Pons (tissue), 1 donor: ENCODE measurements around the gene IGFL3.
"Not testable (repeated sequence)": the region's sequence is repeated elsewhere in the genome, so short reads cannot be mapped to it uniquely, and the experiment has no call there.

Experiments used
- DNase-seq: peaks from one replicate; pipeline ENCODE4 v3.0.0-alpha.2; 2016; ENCODE audit warnings: low spot score

IGFL3 gene

DNA sequence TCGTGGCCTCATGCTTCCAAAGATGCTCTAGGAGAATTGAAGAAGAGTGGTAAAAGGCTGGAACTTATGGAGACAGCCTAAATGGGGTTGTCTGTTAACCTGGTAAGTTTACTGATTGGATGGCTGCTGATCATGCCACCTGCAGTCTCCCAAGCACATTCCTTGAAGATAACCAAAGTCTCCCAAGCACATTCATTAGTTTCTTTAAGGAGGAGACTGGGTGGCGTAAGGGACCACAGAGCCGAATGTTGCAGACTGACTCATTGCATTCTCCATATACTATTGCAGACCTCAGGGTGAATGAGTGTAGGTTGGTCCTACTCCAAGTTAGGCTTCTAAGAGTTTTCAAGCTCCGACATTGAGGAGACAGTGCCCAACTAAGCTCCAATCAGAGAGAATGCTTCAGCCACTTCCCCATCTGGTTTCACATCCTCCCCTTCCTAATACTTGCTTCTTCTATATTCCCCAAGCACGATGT, at the start of gene IGFL3:
TSS of gene IGFL3 (minus strand) at position 51 of the 478 bp plus-strand sequence. CDS start at position 12, 39 bp downstream.
- DNase-seq = peak; percentile 62

DNA sequence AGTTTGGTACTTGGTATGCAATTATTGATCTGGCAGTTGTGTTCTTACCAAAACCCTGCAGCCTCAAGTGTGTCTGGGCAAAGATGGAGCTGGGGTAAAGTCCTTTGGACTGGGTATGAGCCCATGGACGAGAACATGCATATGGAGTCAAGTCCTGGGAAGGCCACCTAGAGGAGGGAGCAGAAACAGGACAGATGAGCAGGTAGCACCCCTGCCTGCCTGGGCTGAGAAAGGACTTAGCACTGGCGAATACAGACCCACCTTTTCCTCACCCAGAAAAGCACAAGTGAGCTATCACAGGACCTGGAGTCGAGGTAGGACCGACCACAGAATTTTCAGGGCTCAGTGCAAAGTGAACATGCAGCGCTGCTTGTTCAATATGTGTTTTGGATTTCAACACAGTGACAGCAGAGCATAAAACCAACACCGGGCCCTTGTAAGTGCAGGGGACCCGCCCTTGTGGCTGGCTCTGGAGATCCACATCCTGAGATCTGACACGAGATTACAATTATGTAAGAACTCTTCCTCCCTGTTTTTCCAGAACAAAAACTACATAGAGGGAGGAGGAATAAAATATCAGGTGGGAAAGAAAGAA, 49.5 kb upstream of the IGFL3 start:
- no peak for DNase-seq

DNA sequence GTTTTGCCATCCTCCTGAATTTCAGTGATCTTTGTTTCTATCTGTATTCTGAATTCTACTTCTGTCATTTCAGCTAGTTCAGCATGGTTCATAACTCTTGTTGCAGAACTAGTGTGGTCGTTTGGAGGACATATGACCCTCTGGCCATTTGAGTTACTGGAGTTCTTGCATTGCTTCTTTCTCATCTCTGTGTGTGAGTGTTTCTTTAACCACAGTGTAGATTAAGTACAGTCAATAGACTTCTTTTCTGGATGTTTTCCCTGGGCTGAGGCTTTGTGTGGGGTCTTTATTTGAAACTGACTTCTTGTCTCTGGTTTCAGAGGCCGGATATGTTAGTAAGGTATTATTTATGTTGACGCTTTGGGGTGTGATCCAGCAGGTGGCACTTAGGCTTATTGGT, 38.2 kb upstream of the IGFL3 start:
- DNase-seq = no peak

DNA sequence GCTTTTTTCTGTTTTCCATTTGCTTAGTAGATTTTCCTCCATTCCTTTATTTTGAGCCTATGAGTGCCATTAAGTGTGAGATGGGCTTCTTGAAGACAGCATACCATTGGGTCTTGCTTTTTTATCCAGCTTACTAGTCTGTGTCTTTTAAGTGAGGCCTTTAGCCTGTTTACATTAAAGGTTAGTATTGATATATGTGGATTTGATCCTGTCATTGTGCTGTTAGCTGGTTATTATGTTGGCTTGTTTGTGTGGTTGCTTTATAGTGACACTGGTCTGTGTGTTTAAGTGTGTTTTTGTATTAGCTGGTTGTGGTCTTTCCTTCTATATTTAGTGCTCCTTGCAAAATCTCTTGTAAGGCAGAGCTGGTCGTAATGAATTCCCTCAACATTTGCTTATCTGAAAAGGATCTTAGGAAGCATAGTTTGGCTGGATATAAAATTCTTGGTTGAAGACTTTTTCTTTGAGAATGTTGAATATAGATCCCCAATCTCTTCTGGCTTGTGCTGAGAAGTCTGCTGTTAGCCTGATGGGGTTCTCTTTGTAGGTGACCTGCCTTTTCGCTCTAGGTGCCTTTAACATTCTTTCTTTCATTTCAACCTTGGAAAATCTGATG, 37.3 kb upstream of the IGFL3 start:
- not testable (repeated sequence) for DNase-seq

DNA sequence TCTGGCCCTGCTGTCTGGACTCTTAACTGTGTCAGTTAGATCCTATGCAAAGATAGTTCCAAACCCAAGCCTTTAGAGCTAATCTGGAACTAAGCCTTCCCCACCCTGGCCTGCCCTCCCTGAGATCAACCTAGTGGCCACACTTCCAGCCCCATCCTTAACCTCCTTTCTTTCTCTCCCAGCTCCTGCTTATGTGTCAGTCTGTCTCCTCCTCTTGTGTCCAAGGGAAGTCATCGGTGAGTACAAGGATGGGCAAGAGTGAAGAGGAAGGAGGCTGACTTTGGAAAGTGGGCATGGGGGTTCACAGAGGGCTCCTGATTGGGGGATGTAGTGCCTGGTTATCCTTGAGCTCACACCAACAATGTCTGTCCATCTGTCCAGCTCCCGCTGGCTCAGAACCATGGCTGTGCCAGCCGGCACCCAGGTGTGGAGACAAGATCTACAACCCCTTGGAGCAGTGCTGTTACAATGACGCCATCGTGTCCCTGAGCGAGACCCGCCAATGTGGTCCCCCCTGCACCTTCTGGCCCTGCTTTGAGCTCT, 35.8 kb upstream of the IGFL3 start:
- DNase-seq = no peak

- no peak for DNase-seq
Observed at GRCh38 chr19:46159418-46160232, 35.1 kb upstream of the IGFL3 start.

DNA sequence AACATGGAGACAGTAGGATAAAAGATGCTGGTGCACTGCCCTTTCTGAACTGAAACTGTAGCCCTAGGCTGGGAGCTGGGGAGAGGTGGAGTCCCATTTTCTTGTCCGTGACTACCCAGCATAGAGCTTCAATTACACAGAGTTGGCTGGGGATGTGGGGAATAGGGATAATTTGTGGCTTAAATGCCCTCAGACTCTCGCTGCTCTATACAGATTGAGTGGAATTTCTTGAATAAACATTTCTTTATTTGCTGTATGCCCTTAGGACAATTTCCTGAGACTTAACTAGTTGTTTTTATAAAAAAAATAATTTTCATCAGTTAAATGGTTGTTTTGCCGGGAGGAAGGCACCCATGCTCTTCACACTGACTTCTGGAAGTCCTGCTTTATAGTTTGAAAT, 30.7 kb upstream of the IGFL3 start:
- no peak for DNase-seq

GRCh38 chr19:46150606-46151005, 26.1 kb upstream of the IGFL3 start:
- DNase-seq = no peak

DNA sequence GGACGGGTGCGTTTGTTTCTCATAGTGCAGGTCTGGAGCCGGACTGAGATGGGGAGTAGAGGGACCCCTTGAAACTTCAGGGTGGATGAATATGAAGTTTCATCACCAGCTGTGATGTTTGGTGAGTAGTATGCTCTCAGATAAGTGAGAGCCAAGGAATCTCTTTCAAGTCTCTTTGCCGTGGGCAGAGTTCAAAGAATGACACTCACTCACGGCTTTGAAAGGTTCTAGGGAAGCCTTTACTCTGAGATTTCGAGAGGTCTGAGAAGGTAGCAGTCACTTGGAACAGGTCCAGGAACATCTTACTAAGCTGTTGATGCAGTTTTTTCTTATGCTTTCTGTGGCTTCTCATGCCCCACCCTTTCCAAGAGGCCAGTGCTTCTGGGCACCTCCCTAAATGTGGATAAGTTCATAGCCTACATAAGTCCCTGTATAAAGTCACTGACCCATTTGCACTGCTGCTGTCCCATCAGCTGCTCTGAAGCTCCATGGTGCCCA, 23.4 kb upstream of the IGFL3 start, which contains the start of gene IGFL2:
TSS of gene IGFL2 (plus strand) at position 448 of the 498 bp plus-strand sequence. CDS start at position 489, 41 bp downstream.
- DNase-seq = no peak

- no peak for DNase-seq
Observed at GRCh38 chr19:46147166-46147740, 22.8 kb upstream of the IGFL3 start.

- no peak for DNase-seq
Observed at GRCh38 chr19:46144756-46145155, 20.3 kb upstream of the IGFL3 start.

- DNase-seq = no peak
Observed at GRCh38 chr19:46142294-46142693, 17.8 kb upstream of the IGFL3 start.

DNA sequence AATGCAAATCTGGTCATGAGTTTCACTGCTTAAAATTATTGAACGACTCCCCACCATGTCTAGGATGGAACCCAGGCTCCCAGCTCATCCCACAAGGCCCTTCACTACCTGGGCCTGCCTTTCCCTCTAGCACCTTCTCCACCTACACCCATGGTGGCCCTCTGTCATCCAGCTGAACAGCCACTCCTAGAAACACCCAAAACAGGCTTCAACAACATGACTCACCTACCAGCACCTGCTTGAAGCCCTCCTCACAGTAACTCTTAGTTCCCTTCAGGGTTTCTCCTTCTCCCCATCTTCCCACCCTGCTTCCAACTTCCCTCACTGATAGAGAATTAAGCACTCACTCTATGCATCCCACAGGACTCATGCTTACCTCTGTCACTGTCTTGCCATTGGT, 16.9 kb upstream of the IGFL3 start:
- no peak for DNase-seq

DNA sequence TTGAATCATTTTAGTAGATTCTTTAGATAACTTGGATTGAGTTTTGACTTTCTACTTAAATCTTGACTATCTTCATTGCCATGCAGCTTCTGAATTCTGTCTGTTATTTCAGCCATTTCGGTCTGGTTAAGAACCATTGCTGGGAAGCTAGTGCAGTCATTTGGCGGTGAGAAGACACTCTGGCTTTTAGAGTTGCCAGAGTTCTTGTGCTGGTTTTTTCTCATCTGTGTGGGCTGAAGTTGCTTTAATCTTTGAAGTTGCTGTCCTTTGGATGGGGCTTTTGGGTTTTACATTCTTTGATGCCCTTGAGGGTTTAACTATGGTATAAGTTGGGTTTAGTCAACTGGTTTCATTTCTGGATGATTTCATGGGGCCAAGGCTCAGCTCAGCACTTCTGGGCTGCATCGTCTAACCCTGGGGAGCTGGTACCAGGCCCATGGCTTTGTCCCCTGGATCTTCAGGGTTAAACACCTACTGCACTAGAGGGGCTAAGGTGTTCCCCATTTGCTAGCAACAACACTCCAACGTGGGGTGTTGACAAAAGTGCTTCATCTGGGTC, 13.5 kb upstream of the IGFL3 start:
- no peak for DNase-seq

- DNase-seq = no peak
Observed at GRCh38 chr19:46134527-46134926, 10.0 kb upstream of the IGFL3 start.

- no peak for DNase-seq
Observed at GRCh38 chr19:46133777-46134241, 9.3 kb upstream of the IGFL3 start.

- DNase-seq = peak; percentile 91
Observed at GRCh38 chr19:46133101-46133627, 8.7 kb upstream of the IGFL3 start.

DNA sequence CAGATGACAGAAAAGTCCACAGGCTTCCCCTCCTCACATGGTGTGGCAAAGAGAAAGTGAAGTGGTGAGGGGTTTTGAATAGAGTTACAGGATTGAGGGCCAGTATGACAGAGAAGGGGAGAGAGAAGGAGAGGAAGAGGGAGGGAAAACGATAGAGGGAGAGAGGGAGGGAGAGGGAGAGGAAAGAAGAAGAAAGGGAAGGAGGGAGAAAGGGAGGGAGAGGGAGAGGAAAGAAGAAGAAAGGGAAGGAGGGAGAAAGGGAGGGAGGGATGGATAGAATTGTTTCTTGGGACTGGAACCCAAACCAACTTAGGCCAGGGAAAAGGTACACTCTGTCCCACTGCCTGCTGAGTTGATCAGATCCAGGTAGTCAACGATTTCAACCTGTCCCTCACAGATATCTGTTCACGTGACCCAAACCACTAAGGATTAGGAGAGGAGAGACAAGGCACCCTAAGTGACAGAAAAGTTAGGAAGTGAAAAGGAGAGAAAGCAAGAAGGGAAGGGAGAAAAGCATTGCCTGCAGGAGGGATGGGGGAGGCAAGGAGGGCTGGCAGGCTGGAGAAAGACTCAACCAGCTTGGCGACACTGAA, 8.1 kb upstream of the IGFL3 start:
- DNase-seq = no peak

- no peak for DNase-seq
Observed at GRCh38 chr19:46131485-46132143, 7.1 kb upstream of the IGFL3 start.

- DNase-seq = no peak
Observed at GRCh38 chr19:46126086-46126580, 1.6 kb upstream of the IGFL3 start.
